Stimulated activated CD4-positive, alpha-beta T cell treated with anti-CD3 and anti-CD28 coated beads, TNF-alpha, amount 100 ng/mL, for 4 hours (primary cell): ENCODE measurements around the gene MED26.
"Not testable (repeated sequence)": the region's sequence is repeated elsewhere in the genome, so short reads cannot be mapped to it uniquely, and the experiment has no call there.

ENCODE experiments used
- DNase-seq, 3 experiments: peaks; one replicate each; pipeline ENCODE4 v3.0.0-alpha.2; 2020; ENCODE audit warnings: low read depth in 3 of 3

The MED26 gene, protein sequence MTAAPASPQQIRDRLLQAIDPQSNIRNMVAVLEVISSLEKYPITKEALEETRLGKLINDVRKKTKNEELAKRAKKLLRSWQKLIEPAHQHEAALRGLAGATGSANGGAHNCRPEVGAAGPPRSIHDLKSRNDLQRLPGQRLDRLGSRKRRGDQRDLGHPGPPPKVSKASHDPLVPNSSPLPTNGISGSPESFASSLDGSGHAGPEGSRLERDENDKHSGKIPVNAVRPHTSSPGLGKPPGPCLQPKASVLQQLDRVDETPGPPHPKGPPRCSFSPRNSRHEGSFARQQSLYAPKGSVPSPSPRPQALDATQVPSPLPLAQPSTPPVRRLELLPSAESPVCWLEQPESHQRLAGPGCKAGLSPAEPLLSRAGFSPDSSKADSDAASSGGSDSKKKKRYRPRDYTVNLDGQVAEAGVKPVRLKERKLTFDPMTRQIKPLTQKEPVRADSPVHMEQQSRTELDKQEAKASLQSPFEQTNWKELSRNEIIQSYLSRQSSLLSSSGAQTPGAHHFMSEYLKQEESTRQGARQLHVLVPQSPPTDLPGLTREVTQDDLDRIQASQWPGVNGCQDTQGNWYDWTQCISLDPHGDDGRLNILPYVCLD

DNA sequence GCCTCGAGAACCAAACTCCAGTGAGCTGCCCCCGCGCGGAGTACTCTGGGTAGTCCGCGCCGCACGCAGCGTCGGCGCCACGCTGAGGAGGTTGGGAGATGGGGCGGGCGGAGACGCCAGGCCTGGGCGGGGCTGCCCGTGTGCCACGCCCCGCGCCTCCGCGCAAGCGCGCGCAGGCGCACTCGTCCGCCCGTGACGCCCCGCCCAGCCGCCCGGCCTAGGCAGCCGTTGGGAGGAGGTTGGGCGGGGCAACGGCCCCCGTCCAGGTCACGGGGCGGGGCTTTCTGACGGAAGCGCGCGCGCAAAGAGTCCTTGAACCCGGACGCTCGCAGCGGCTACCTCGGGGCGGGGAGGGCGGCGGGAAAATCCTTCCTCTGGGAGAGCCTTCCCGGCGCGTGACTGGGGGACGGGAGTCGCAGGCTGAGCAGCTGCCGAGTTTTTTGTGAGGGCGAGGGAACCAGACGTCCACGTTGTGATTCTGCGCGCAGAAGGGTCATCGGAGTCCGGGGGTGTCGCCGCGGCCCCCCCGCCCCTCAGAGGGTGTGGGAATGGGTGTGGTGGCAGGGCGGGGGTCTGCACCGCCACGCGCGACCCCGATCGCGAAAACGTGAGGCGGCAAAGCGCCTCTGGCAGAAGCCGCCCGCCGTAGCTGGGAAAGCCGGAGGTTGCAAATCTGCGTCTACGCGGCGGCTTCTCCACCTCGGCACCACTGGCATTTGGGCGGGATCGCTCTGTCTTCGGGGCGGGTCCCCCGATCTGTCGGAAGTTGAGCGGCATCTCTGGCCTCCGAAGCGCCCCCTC is at the start of gene MED26:
Gene MED26, minus strand, starts transcription at position 22 of the 801 bp plus-strand sequence. CDS start 261 bp downstream, outside the sequence.
- DNase-seq: peak; percentile 92 to 94 (median 93)

DNA sequence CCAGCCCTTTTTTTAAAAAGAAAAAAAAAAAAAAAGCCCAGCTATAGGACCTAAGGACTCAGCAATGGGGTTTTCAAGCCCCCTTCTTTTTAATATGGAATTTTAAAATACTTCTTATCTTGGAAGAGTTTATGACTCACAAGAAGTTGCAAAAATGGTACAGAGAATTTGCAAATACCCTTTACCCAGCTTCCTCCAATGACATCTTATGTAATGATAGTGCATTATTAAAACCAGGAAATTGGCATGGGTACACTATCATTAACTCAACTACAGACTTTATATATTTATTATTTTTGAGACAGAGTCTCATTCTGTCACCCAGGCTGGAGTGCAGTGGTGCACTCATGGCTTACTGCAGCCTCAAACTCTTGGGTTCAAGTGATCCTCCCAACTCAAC is 49.1 kb upstream of the MED26 start:
- DNase-seq: no peak

DNA sequence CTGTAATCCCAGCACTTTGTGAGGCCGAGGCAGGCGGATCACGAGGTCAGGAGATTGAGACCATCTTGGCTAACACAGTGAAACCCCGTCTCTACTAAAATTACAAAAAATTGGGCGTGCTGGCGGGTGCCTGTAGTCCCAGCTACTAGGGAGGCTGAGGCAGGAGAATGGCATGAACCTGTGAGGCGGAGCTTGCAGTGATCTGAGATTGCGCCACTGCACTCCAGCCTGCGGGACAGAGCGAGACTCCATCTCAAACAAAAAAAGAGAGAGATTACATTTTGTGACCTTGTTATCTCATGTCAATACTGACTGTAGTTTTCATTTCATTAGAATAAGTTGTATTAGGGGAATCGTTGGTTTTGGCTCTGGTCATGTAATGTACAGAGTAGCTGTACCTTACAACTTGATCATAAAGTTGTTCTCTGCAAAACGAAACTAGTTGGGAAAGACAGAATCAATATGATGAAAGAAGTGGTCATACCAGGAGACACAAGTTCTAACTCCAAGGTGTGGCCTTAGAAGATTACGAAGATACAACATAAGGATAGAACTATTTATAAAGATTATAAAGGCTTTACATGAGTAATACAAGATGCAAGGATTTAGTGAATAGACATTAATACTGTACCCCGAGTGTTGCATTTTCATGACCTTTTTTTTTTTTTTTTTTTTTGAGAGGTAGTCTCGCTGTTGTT is 48.2 kb upstream of the MED26 start:
- no peak for DNase-seq

DNA sequence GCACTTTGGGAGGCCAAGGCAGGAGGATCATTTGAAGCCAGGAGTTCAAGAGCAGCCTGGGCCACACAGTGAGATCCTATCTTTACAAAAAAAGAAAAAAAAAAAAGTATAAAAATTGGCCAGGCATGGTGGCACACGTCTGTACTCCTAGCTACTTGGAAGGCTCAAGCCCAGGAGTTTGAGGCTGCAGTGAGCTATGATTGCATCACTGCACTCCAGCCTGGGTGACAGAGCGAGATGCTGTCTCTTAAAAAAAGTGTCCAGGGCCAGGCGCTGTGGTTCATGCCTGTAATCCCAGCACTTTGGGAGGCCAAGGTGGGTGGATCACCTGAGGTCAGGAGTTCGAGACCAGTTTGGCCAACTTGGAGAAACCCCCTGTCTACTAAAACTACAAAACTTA is 45.8 kb upstream of the MED26 start:
- not testable (repeated sequence) for DNase-seq

DNA sequence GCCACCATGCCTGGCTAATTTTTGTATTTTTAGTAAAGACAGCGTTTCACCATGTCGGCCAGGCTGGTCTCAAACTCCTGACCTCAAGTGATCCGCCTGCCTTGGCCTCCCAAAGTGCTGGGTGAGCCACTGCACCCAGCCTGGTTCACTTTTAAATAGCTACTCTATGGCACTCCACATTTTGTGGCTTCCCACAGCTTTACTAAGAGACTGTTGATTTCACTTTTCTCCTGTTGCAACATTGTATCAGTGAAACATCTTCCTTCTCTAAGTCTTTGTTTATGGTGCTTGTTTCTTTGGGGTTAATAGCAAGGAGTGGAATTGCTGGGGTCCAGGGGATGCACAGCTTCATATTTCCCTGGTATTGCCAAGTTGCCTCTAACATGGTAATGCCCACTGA is 45.2 kb upstream of the MED26 start:
- DNase-seq: no peak

DNA sequence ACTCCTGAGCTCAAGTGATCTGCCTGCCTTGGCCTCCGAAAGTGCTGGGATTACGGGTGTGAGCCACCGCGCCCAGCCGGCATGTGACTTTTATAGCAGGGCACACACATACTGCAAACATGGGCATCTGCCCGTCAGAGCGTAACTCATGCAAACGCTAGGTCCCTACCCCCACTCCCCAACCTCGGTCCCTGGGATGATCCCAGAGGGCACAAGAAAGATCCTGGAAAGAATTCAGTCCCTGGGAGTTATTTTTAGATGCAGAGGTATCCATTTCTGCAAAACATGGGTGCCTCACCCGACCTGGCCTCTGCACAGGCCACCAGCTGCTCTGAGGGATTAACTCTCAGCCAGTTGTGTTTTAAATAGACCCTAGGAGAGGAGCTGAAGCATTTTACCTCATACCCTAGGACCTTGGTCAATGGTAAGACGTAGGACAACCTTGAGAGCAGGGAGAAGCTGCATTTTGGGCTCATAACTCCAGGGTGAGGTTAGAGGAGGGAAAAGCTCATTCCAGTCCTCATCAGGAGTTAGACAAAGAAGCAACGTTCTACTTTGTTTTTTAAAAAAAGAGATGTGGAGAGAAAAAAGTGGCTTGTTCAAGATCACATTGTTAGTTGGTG is 43.8 kb upstream of the MED26 start:
- DNase-seq: no peak

DNA sequence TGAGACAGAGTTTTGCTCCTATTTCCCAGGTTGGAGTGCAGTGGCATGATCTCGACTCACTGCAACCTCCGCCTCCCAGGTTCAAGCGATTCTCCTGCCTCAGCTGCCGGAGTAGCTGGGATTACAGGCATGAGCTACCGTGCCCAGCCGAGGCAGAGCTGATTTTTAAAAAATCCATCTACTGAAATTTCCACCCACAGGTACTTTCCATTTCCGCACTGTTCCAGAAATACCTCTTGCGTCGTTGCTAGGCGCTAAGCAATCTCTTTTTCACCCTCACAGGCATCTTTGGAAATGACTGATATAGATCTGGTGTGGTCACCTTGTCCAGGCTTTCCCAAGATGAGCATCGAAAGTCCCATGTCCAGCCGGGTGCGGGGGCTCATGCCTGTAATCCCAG is 42.3 kb upstream of the MED26 start:
- DNase-seq: no peak

DNA sequence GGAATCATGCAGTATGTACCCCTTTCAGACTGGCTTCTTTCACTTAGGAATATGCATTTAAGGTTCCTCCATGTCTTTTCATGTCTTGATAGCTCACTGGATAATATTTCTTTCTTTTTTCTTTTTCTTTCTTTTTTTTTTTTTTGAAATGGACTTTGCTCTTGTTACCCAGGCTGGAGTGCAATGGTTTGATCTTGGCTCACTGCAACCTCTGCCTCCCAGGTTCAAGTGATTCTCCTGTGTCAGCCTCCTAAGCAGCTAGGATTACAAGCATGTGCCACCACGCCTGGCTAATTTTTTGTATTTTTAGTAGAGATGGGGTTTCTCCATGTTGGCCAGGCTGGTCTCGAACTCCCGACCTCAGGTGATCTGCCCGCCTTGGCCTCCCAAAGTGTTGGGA is 40.7 kb upstream of the MED26 start:
- not testable (repeated sequence) for DNase-seq

DNA sequence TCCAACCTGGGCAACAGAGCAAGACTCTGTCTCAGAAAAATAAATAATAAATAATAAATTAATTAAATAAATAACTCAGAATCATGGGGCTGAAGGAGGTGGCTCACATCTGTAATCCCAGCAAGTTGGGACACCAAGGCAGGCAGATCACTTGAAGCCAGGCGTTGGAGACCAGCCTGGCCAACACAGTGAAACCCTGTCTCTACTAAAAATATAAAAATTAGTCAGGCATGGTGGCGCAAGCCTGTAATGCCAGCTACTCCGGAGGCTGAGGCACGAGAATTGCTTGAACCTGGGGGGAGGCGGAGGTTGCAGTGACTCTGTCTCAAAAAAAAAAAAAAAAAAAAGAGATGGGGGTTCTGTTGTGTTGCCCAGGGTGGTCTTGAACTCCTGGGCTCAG is 40.2 kb upstream of the MED26 start:
- no peak for DNase-seq

DNA sequence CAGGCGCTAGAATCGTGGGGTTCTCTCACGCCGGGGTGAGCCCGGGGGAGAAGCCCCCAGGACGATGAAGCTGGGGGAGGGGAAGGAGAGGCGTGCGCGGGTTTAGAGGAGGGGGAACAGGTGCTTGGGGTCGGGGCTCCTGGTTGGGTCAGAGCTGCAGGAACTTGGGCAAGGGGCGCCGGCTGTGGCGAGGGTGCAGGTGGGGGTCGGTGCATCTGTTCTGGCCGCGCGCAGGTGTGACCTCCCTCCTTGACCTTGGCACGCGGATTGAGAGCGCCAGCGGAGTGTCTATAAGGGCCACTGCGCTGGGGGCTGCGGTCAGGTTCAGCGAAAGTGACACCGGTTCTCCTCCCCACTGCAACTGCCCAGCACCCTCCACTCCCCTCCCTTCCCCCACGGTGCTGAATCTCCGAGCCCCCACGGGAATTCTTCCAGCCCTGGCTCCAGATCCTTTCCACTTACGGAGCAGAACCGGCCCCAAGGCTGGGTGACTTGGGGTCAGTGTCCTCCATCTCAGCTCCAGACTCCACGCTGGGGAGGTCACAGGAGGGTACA is 33.6 kb upstream of the MED26 start:
- DNase-seq: peak in 1 of 3 experiments; percentile 2

DNA sequence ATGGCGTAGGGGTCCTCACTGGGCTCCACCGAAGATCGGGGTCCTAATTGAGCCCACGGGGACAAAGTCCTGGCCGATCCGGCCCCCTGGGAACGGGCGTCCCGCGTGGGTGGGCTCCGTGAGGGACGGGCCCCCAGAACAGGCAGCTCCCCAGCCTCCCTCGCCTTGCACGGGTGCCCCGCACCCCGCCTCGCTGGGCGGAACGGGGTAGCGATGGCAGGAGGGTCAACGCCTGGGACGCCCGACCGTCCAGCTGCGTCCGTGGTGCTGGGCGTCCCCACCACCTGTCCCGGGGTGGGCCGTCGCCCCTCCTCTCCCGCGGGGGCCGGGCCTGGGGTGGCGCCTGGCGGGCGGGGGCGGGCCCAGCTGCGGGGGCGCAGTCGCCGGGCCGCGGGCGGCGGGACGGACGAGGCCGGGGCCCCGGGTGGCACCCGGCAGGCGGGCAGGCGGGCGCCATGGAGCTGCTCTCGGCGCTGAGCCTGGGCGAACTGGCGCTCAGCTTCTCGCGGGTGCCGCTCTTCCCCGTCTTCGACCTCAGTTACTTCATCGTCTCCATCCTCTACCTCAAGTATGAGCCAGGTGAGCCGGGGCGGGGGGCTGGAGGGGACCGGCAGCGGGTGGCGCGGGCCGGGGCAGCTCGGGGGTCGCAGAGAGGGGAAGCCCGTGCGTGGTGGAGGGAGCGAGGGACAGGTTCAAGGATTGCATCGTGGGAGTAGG is 32.9 kb upstream of the MED26 start, which contains the start of gene TMEM38A:
Gene TMEM38A, plus strand, starts transcription at position 377 of the 717 bp plus-strand sequence. Its CDS starts 79 bp downstream, at position 456.
- DNase-seq: peak; percentile 30 to 33 (median 31)

DNA sequence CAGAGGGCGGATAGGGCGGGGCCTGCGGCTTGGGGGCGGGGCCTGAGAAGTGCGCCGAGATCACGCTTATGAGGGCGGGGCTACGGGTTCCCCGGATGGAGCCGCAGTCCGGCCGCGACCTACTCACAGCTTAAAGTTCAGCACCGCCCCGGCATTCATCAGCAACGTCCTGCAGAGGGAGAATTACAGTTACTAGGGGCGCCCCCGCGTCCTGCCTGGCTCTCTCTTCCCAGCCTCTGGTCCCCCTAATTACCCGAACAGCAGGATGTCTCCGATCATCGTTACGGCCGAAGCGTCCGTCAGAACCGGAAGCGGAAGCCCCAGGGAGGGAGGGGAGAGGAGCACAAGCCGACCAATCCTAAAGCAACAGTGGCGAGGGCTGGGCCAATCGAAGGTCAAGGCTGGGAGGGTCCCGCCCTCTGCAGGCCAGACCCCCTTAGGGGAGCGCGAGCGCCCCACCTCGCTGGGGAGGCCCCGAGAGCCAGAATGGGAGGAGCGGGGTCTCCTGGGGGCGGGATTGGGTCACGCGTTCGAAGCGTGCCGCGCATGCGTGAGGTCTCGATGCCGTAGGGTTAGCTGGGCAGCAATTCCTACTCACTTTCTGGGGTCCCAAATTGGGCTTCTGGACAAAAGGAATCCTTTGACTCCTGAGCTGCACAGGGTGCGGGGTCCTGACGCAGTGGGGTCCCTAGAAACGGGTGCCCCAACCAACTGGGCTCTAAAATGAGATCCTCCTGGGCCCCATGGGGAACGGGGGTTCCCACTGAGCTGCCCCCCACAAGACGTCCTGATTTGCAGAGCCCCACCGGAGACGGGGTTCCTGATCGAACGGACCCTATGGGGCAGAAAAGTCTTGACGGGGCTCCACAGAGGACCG is 32.1 kb upstream of the MED26 start, which contains the start of gene SMIM7:
Gene SMIM7, minus strand, starts transcription at position 313 of the 877 bp plus-strand sequence. Its CDS starts 34 bp downstream, at position 279.
- DNase-seq: peak; percentile 96 to 98 (median 97)

DNA sequence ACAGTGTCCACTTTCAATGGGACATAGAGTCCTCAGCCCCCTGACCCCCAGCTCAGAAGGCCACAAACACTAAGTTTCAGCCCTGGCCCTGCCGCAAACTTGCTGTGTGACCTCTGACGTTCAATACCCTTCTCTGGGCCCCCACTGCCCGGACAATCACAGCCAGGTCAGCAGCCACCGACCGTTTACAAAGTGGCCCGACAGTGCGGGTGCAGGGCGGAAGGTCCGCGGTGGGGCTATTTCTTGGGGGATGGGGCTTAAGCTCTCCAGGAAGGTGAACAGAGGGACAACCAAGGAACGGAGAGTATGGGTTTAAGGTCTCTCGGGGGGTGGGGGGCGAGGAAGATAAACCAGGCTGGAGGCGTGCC is 31.4 kb upstream of the MED26 start:
- DNase-seq: no peak

DNA sequence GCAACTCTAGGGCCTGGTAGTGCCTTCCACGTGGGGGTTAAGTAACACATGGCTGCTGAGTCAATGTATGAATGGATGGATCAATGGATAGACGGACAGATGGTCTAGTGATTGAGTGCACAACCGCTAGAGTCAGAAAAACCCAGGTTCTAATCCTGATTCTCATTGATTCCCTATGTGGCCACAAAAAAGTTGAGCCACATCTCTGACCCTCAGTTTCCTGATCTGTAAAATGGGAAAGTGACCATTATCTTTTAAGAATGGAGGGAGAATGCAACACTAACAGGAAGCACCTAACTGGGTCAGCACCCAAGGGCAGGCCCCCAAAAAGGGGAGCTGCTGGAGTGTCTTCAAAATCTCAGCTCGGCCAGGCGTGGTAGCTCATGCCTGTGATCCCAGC is 29.4 kb upstream of the MED26 start:
- no peak for DNase-seq

DNA sequence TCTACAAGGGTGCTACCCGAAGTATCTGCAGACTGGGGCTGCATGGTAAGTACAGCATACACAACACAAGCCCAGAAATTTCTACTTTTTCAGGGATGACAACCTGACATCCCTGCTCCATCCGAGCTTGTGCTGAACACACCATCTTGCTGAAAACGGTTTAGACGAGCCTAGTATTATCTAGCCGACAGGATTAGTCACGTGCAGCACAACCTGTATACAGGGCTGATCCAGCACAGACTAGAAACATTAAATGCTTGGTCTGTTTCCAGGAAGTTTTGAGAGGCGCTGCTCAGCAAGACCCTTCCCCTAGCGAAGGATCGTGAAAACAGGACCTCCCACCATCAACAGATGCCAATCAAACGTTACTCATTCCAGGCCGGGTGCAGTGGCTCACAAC is 27.7 kb upstream of the MED26 start:
- DNase-seq: no peak

DNA sequence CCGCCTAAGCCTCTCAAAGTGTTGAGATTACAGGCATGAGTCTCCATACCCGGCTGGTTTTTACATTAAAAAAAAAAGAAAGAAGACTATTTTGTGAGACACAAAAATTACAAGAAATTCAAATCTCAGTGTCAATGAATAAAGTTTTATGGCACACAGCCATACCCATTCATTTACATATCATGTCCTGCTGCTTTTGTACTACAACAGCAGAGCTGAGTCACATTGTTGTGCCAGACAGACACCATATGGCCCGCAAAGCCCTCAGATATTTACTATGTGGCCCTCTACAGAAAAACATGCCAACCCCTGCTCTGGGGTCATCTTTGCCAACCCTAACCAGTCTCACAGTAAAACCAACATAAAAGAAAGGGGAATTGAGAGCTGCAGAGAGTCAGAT is 26.6 kb upstream of the MED26 start:
- no peak for DNase-seq

DNA sequence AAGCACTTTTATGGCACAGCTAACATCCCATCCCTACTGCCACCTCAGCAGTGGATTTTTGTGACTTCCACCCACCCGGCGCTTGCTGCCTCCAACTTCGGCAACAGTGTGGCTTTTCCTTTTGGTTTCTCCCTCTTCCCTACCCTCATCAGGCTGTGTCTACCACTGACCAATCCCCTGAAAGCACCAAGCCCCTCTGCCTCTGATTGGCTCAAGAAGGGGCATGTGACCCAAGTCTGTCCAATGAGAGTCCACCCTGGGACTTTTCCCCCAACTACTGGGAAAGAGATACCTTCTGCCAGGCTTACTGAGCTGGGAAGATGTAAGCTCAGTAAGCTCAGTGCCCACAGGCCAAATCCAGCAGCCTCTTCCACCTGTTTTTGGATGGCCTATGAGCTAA is 26.1 kb upstream of the MED26 start:
- no peak for DNase-seq

DNA sequence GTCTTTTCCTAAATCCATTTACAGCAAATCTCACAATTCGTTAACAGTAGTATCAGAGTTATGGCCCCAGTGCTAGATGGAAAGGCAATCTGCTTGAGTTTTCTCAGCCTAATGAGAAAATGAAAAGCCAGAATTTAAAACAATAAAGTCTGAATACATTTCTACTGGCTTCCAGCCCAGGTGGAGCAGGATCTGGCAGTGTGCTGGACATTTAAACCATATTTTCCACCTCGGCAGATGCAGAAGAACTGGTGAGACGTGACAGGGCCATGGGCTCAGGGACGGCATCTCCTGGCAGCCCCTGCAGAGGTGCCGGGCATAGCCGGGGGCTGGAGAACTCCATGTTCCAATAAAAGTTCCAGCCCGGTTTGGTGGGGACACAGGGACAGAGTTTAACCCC is 24.9 kb upstream of the MED26 start:
- no peak for DNase-seq
